GM19328 (cell line): Measurements from ENCODE around the gene MEG3.

Experiments
- ATAC-seq: cut with Tn5 transposase; IDR thresholded peaks from one replicate; pipeline ENCODE4 v1.9.1; 2021; ENCODE audit warnings: mild to moderate bottlenecking, moderate library complexity; ENCODE audit not compliant: unreplicated experiment

MEG3 gene

DNA sequence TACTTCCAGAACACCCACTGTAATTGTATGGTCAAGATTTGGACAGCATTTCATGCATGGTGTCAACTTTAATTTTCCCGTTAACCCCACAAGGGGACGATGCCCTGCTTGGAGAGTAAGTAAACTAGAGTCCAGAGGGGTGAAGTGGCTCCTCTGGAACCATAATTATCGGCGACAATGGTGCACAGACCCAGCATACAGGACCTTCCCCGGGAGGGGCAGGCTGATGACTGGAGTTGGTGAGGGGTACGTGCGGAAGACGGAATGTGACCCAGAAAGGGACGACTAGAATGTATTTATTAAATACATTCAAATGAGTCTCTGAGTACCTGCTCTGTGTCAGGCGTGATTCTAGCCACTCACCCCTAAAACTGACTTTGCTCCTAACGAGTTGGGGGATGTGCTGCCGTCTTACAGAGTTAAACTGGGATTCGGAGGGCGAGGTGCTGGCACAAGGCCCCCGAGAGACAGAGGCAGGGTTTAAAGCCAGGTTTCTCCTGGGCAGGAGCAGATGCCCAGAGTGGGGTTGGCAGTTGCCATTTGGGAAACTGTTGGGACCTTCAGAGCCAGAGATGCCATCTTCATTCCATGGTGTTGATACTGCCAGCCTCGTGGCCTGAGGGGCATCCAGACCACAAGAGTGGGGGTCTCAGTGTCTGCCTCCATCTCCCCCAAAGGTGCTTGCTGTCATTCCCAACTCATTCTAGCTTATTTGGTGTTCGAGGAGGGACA, 66.7 kb downstream of the MEG3 start:
- ATAC-seq: no peak

- no peak for ATAC-seq
These were observed 67.3 kb downstream of the MEG3 start for GRCh38 chr14:100893228-100893601.

DNA sequence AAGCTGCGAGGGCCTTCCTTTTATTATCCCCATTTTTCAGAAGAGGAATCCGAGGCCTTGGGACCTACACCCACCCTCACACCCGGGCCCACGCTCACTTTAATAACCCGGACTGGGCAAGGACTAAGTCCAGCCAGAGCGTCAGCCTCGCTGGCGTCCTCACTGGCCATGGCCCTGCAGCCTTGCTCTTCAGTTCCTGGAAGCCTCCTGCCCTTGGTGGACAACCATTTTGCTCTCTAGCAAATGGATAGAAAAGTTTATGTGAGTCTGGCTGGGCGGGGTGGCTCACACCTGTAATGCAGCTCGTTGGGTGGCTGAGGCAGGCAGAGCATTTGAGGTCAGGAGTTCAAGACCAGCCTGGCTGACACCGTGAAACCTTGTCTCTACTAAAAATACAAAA, 67.8 kb downstream of the MEG3 start:
- no peak for ATAC-seq

GRCh38 chr14:100894416-100894815, 68.5 kb downstream of the MEG3 start:
- ATAC-seq: no peak

DNA sequence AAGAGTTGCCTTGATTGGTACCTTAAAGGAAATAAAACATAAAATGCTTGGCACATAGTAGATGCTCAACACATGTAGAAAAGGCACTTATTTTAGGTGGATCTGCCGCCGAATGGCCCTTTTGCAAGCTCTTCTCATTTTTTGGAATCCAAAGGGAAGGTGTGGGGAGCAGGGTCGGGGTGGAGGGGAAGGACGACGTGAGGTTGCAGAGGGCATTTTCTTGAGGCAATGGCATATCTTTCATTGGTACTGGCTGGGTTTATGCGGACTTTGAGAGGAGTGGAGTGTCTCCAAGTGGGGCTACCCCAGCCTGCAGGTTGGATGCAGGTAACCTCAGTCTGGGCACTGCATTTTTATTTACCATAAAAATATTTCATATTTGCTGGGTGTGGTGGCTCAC, 69.5 kb downstream of the MEG3 start:
- ATAC-seq: no peak

DNA sequence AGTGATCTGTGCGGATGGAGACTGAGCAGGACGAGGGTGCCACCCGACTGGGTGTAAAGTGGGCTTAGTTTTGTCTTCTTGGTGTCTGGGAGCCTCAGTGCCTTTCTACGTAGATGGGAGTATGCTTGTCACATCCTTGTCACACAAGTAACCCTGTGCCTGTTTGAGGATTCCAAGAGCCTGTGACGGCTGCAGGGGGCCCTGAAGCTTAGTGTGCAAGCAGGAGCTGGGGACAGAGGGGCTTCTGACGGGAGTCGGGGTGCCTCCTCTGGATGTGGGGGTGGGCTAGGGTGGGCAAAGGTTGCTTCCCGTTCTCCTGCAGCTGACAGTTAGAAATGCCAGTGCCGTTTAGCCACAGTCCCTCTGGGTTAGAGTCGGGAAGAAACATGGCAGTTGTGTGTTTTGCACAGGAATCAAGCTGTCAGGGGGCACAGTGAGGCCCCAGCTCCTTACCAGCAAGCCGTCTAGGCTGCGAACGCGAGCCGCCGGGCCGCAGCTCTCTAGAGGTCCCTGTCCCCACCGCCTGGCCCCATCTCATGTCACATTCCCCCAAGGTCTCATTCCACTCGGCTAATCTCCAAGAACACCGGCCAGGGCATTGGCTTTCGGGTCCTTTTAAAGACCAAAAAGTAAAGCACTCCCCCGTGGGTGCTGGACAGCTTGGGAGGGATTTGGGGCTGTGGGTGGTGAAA, 70.6 kb downstream of the MEG3 start:
- no peak for ATAC-seq

DNA sequence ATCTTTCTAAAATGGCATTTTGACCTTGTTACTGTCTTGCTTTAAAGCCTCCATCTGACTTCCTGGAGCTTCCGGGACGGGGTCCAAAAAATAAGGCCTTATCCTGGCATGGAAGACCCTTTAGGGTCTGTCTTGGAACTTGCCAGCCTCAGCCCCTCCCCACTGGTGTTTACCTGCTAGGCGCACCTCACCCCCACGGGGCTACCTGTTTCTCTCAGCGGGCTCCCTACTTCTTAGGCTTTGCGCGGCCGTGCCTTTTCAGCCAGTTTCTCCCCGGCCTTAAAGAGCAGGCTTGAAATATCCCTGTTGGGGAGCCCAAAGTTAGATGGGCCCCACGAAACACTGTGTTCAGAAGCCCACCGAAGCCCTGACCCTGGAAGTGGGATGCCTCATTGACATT, 72.5 kb downstream of the MEG3 start:
- ATAC-seq: no peak

DNA sequence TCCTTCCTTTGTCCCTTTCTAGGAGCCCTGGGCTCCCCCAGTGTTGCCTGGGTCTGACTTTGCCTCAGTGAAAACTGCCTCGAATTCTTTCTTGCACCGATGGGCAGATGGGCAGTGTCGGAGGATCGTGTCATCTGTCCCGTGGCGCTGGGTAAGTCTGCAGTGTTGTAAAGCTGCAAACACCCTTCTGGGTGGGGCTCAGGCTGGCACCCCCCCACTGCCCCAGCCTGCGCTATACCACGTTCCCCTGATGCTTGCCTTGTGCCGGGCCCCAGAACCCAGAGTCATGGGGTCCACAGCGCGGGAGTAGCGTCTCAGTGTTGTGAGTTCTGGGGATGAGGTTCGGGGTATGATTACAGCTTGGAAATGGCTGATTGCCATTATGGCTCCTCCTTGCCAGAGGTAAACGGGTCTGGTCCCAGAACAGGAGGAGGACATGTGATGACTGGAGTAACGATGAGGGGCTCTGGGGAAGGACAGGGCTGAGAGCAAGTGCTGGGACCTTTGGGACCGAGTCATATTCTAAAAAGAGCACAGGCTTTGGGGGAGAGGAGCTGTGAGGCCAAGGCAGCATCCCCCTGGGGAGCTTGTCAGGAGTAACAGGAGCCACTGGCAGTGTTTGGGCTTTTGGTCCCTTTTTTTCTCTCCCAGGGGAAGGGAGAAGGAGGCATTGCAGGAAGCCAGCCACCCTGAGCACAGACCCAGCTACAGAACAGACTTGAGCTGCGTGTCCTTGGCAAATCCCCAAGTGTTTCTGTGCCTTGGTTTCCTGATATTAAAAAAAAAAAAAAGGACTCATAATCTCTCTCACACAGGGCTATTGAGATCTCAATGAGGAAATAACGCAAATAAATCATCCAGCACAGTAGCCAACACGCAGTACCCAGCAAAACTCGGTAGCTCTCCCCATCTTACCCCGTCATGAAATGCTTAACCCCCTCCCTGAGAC, 73.3 kb downstream of the MEG3 start:
- ATAC-seq: no peak

GRCh38 chr14:100899884-100900771, 74.2 kb downstream of the MEG3 start:
- no peak for ATAC-seq

DNA sequence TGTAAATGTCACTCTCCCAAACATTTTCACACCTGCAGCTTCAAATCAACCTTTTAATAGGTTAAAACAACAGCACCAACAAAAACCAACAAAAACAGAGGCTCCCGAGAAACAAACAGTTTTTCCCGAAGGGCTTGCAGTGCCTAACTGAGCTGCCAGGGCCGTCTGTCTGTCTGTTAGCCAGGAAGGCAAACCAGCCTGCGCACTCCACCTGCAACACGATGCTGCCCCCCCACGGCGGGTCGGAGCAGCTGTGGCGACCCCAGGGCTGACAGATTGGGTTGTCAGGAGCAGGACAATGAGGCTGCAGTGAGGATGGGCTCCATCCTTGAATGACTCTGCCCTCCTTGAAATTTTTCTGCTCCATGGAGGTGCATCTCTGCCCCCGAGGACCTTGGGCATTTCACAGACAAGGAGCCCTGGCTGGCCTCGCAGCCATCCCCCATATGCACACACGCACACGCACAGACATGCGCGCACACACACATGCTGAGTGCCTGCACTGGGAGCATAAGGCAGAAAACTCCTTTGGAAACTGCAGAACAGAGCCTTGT, 75.0 kb downstream of the MEG3 start:
- ATAC-seq: no peak

- no peak for ATAC-seq
These were observed 75.7 kb downstream of the MEG3 start for GRCh38 chr14:100901391-100902183.

GRCh38 chr14:100902295-100903133, 76.6 kb downstream of the MEG3 start:
- ATAC-seq: no peak

- no peak for ATAC-seq
These were observed 77.2 kb downstream of the MEG3 start for GRCh38 chr14:100903134-100903468.

GRCh38 chr14:100903672-100904185, 77.8 kb downstream of the MEG3 start, which contains the start of gene RTL1:
Gene RTL1 (minus strand): TSS chr14:100903722. CDS start chr14:100884788, 18,934 bp downstream.
- ATAC-seq: no peak

- ATAC-seq: no peak
These were observed 78.6 kb downstream of the MEG3 start for GRCh38 chr14:100904307-100905087.

DNA sequence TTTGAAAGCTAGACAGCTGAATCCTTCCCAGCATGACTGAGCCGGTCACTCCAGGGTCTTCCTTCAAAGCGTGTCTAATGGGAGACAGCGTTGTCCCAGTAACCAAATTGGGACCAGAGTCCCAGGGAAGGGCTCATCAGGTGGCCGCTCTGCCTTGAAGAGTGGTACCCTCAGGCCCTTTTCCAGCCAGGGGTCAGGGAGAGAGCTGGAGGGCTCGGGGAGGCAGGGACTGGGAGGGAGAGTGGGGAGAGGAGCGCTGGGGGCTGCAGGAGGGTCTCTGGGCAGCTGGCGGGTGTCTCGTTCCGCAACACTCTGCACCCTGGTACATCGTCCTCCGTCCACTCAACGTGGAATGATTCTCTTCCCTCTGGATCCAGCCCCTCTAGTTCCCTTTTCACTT, 79.2 kb downstream of the MEG3 start:
- ATAC-seq: no peak

DNA sequence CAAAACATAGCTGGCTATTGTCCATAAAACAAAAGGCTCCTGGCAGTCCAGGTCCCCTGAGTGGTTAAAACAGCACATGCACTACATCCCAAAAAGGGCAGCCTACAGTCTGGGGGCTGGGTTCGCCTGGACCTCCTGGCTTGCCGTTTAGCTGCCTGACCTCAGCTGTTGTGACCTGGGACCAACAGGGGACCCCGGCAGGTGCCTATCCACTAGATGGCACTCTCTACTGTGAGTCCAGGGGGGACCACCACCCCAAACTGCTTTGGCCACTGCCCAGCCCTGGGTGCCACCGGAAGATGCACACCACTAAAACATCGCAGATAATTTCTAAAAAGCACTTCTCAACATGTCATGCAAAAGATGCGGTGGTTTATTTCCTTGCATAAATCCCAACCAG, 80.5 kb downstream of the MEG3 start:
- no peak for ATAC-seq

- ATAC-seq: no peak
These were observed 81.3 kb downstream of the MEG3 start for GRCh38 chr14:100907240-100907639.
